GM19467 (cell line): ENCODE data around the gene DENND1A.

Experiments used
- ATAC-seq: cut with Tn5 transposase; IDR thresholded peaks from one replicate; pipeline ENCODE4 v1.9.1; 2021; ENCODE audit warnings: mild to moderate bottlenecking, moderate library complexity; ENCODE audit not compliant: unreplicated experiment

The DENND1A gene

GRCh38 chr9:123597048-123597447 is 332.9 kb downstream of the DENND1A start:
- no peak for ATAC-seq

GRCh38 chr9:123591283-123591682 is 338.6 kb downstream of the DENND1A start:
- ATAC-seq: no peak

DNA sequence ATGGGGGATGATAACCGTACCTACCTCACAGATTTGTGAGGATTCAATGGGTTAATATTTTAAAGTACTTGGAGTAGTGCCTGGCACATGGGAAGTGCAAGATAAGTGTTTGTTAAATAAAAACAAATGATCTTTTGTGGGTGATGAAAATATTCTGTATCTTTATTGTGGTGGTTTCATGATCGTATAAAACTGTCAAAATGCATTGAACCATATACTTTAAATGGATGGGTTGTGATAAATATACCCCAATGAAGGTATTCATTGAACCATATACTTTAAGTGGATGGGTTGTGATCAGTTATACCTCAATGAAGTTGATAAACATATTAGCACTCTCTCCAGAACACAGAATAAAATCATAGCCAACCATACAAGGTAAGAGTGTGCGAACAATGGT is 339.4 kb downstream of the DENND1A start:
- ATAC-seq: no peak

DNA sequence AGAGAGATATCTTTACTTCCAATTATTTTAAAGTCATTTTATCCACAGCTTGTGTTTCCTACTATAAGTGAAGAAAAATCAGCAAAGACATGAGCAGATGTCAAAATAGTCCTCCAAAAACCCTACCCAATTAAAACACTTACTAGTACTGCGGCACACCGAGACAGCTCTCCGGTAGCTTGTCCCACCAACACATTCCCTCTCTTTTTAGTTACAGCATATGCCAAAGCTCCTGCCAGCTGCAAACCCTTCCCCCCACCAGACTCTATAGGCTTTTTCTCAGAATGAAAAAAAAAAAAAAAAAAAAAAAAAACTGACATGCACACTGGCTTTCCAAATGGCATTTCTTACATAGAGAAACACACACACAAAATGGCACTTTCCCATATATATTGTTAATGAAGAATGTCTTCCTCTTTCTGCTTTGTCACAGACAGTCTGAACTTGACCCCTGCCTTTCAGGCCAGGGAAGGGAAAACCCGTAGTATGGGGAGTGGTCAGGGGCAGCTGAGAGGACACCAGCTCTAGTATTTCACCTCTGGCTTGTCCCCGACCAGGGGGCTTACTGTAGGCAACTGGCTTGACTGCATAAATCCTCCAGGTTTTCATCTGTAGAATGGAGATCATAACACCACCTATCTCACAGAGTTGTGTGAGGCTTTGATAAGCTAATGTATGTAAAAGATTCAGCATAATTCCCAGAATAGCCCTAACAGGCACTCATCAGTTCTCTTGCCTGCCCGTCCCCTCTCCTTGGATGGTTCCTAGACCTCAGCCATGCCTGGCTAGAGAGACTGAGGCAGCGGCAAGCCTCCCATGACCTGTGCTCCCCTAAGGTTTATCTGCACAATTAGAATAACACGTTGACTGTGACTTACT is 340.3 kb downstream of the DENND1A start:
- no peak for ATAC-seq

GRCh38 chr9:123586275-123586674 is 343.7 kb downstream of the DENND1A start:
- ATAC-seq: no peak

- ATAC-seq: no peak
Measured at GRCh38 chr9:123584202-123585176, 345.4 kb downstream of the DENND1A start.

GRCh38 chr9:123583646-123584045 is 346.3 kb downstream of the DENND1A start:
- ATAC-seq: no peak

GRCh38 chr9:123571240-123571639 is 358.7 kb downstream of the DENND1A start:
- ATAC-seq: peak; percentile 61

GRCh38 chr9:123568691-123569688 is 360.9 kb downstream of the DENND1A start:
- ATAC-seq: no peak

DNA sequence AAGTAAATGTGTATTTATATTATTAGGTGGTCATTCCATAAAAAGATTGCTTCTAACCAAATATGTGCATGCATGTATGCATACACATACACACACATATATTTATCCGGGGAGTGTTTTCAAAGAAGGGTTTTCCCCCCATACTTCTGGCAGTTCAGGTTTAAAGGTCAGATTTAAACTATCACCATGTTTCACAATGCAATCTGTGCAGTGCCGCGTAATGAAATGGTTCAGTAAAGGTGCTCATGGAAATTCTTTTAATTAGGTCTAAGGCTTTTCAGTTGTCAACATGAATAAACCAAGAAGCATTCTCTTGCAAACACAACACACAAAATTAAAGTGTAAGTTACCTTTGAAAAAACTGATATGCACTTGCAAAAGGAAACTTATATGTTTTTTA is 362.9 kb downstream of the DENND1A start:
- no peak for ATAC-seq

DNA sequence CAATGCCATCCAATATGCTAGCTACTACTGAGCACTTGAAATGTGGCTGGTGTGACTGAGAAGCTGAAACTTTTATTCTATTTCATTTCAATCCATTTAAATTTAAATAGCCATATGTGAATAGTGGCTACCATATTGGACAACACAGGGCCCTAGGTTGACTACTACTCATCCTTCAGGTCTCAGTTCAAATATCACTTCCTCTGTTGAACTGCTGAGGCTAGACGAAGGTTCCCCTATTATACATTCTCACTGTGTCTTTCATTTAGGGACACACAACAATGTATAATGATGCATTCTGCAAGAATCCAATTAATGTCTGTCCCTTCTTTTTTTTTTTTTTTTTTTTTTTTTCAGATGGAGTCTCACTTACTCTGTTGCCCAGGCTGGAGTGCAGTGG is 365.3 kb downstream of the DENND1A start:
- ATAC-seq: no peak

DNA sequence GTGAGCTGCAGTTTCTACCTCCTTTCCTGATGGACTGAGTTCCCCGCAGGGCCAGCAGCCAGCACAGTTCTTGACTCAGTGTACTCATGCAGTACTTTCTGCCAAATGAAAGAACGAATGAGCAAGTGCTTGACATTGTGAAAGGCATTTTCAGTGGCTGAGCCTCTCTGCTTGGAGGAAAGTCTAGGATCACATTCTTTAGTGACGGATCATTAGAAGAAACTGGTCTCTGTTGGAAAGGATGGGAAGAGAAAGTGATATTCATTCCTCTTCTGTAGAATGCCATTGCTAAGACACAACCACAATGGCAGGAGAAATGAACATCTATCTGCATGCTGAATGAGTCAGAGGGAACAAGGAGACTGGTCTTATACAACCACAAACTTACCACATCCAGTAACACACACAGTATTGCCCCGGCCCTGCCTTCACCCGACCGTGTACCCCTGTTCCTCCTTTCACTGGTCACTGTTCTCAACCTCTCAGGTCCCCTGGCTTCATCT is 367.0 kb downstream of the DENND1A start:
- ATAC-seq: no peak

DNA sequence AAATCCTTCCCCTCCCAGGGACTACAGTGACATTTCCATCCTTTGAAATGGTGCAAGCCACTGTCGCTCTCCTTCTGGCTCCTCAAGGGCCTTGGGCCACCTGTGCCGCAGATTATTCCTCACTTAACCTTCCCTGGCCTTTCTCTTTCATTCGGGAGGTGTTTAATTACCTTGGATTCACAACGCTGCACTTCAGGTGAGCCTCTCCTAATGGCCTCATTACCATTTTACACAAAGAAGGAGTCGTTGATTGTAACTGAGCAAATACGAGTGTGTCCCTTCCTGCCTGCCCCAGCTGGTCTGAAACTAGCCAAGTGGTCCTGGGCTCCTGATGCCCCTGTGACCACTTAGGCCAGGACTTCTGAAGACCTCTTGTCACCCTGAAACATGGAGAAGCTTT is 368.9 kb downstream of the DENND1A start:
- no peak for ATAC-seq

GRCh38 chr9:123556464-123557435 is 373.2 kb downstream of the DENND1A start:
- ATAC-seq: no peak

DNA sequence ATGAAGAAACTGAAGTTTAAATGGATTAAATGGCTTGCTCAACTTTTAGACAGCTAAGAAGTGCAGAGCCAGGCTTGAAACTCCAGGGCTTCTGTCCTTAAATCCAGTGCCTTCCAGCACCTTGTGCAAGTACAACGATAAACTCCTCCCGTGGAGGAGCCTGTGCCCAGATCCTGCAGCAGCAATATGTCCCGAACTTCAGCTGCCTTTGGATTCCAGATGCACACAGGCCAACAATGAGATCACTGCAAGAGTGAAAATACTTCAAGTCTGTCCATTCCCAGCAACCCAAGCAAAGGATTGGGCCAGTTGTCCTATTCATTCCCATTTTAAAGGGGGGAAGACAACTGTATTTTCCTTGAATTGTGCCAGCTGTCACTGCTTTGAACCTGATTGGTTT is 374.3 kb downstream of the DENND1A start:
- no peak for ATAC-seq

DNA sequence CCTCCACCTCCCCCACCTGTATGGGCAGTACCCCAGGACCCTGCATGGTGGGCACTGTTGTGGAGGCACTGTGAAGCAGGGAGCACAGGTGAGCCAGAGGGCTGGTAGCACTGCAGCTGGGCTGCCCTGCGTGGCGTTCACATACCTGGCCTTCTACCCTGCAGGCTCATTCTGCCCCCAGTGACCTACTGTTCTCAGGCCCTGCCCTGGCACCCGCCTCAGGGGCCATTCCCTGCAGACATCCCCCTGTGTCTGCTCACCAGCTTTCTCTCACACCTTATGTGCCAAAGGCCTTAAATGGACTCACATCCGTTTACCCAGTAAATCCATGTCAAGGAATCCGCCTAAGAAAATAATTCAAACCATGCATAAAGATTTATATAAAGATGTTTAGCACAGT is 377.4 kb downstream of the DENND1A start:
- ATAC-seq: no peak

DNA sequence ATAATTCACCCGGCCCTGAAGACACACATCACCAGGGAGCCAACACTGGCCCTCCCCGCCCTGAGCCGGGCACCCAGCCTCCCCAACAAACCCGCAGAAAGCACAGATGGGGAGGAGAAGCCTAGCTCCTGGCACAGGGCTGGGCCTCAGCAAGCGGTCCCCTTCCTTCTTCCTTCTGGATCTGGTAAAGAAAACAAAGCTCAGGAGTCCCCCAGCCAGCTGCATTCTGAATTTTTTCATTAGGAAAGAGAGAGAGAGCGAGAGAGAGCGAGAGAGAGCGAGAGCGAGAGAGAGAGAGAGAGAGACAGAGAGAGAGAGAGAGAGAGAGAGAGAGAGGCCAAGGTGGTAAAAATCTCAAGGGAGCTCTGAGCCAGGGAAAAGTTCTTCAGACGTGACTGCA is 378.2 kb downstream of the DENND1A start:
- ATAC-seq: no peak

GRCh38 chr9:123550797-123551196 is 379.1 kb downstream of the DENND1A start:
- no peak for ATAC-seq

DNA sequence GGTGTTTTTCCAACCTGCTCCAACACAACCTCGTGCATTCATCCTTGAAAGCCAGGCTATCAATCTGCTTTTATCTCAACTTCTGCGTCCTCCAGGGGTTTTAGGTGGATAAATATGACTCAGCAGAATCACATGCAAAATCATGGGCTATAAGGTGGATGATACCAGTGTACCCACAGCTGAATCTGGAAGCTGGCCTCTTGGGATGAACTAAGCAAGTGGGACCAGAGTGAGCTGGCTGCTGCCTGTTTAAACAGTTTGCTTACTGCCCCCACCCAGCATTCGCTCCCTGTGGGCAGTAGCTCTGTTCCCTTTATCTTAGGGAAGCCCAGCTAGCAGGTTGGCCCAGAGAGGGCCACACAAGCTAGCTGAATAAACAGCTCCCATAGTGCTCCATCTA is 379.9 kb downstream of the DENND1A start:
- no peak for ATAC-seq
